ENCODE data around the gene COL3A1.

GRCh38 chr2:189000221-189000620 is 26.0 kb downstream of the COL3A1 start:
- TF ChIP-seq POLR2AphosphoS5 (IDR thresholded peaks at IDR 0.05; ENCODE audit: insufficient read depth in 1 of 2, low read depth in 1 of 2), result no peak
- no peak for TF ChIP-seq CTCF (IDR thresholded peaks at IDR 0.05)

Measured in vagina (tissue), 2 donors.